ENCODE data around the gene ARL6IP5.

Gene ARL6IP5

DNA sequence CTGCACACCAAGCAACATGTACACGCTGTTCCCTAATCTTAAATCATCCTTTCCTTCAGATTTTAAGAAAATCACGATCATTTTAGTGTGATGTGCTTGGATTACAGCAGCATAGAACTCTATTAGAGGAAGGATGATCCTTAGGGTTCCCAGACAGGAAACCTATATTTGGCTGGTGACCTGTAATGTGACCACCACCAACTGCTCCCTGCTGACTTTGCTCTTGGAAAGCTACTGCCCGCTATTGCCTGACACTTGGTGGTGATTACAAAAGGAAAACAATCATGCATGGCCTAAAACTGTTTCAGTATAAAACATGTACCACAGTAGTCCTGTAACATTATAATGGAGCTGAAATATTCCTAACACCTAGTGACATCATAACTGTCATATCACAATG lies 64.8 kb downstream of the ARL6IP5 start:
- in situ Hi-C loops (cut with MboI; ENCODE audit: low sequenced_read_pairs): no loop called here

Data from hTERT RPE-1 (cell line).